Omental fat pad (tissue), 4 donors: ENCODE results near the gene GRIA1. TPM values are rescaled to one million over a fixed set of nuclear protein-coding genes. Genes with fewer than 3 reads are reported as not detected.

Experiments used
- ATAC-seq: fragments of 150-250 bp; one replicate; pipeline ENCODE4 v1.9.1; 2016; ENCODE audit warnings: mild to moderate bottlenecking, moderate library complexity; ENCODE audit not compliant: low FRiP score
- DNase-seq: peaks from one replicate; pipeline ENCODE4 v3.0.0-alpha.2; 2019; ENCODE audit warnings: low spot score
- total RNA-seq, 4 donors: library from RNA; depleted of rRNA; stranded (reverse); fragments of >200 nt; gene quantifications; one replicate each; pipeline ENCODE4 v1.1.0, GENCODE V29; 2016
- TF ChIP-seq, protein P1 (sequence below), 3 donors: fragments of 450-650 bp; IDR thresholded peaks; one replicate each; pipeline ENCODE4 v1.5.1; 2016 to 2017; ENCODE audit warnings: antibody characterized with exemption in 3 of 3, mild to moderate bottlenecking in 3 of 3, moderate library complexity in 2 of 3

GRIA1 gene
- total RNA-seq, 4 donors from 2014 or later = 1.7 to 9.6 (median 5.0) TPM; not detected in 1

DNA sequence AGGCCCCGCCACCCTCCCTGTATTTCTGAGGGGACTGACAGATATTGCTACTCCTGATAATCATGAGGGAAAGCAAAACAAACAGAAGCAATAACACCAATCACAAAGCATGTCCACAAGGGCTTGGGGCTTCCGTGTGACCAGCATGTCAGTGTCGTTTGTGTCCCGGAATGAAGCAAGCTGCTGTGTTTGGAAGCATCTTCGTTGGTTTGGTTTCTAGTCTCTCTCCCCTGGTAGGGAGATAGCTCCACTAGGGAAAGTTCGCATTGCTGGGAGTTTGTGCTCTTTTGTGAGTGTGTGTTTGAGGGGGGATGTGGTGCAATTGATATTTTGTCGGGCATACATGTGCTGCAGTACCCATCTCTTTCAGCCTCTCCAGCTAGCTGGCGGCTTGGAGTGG lies 1.4 kb downstream of the GRIA1 start:
- DNase-seq = no peak
- no peak for ATAC-seq
- TF ChIP-seq, protein P1, sequence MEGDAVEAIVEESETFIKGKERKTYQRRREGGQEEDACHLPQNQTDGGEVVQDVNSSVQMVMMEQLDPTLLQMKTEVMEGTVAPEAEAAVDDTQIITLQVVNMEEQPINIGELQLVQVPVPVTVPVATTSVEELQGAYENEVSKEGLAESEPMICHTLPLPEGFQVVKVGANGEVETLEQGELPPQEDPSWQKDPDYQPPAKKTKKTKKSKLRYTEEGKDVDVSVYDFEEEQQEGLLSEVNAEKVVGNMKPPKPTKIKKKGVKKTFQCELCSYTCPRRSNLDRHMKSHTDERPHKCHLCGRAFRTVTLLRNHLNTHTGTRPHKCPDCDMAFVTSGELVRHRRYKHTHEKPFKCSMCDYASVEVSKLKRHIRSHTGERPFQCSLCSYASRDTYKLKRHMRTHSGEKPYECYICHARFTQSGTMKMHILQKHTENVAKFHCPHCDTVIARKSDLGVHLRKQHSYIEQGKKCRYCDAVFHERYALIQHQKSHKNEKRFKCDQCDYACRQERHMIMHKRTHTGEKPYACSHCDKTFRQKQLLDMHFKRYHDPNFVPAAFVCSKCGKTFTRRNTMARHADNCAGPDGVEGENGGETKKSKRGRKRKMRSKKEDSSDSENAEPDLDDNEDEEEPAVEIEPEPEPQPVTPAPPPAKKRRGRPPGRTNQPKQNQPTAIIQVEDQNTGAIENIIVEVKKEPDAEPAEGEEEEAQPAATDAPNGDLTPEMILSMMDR (IDR thresholded peaks at IDR 0.05) = no peak

DNA sequence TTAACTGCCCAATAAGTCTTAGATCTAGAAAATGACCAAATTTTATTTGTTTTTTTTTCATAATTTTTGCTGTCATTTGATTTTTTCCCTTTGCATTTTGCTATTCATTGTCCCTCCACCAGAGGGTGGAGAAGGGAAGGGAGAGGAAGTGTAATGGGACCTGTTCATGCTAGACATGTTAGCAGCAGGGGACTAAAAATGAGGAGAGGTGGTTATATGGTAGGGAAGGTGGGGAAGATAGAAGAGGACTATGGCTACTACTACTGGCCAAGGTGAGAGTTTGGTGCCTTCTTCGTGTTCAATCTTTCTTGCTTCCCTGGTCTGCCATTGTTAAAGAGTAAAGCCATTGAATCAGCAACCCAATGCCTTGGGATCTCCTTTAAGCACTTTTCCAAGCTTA lies 6.4 kb downstream of the GRIA1 start:
- ATAC-seq (no peak), DNase-seq (no peak)
- TF ChIP-seq, protein P1 (IDR thresholded peaks at IDR 0.05) = no peak

DNA sequence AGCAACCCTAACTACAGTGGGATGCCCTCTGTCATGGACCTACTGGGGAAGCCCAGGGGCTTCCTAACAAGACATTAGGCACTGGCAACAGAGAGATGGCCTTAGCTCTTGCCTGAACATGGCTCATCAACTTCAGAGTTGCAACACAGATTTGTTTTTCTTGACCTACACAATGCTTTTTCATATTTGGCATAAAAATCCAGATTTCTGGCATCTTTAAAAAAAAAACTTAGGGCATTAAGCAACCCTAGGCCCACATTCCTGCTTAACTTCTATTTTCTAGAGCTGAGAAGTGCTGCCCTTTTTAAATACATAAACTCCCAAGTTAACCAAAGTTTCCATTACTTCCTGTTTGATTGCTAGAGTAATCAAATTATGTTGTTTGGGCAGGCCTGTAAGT lies 8.0 kb downstream of the GRIA1 start:
- TF ChIP-seq, protein P1 (IDR thresholded peaks at IDR 0.05) = no peak
- ATAC-seq = peak; percentile 31

DNA sequence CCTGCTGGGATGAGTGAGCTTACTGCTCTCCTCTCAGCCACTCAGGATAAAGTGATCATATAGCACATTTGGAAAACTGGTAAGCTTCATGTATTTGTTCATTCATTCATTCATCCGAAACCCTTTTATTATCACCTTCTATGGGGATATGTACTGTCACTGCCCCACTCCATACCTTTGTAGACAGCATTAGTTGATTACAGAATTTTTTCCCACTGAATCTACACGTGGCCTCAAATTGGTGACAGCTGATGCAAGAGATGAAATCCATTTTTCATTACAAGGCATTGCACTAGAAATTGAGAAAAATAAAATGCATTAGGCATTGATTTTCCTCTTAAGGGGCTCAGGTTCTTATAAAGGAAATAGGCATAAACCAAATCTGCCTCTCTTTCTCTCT lies 9.7 kb downstream of the GRIA1 start:
- TF ChIP-seq, protein P1 (IDR thresholded peaks at IDR 0.05) = no peak
- ATAC-seq (no peak), DNase-seq (no peak)

More for the DNA sequence above, 8.0 kb downstream of the GRIA1 start:
- no peak for DNase-seq

DNA sequence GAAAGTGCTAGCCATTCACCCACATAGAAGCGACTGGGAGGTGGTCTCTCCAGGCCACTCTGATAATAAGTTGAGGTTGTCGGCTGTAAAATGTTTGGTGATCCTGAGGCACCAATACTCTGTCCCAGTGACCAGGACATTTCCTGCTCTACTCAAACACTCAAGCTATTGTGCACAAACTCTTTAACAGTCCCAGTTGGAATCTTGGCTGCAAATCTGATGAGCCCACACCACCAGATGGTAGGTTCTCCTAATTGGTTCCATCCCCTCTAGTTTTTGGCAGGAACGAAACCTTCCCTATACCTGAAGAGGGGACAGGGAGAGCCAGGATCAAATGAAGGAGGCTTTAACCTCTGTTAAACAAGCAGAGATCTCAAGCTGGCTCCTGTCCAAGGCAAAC lies 14.3 kb downstream of the GRIA1 start:
- TF ChIP-seq, protein P1 (IDR thresholded peaks at IDR 0.05) = no peak
- no peak for DNase-seq
- ATAC-seq = no peak

DNA sequence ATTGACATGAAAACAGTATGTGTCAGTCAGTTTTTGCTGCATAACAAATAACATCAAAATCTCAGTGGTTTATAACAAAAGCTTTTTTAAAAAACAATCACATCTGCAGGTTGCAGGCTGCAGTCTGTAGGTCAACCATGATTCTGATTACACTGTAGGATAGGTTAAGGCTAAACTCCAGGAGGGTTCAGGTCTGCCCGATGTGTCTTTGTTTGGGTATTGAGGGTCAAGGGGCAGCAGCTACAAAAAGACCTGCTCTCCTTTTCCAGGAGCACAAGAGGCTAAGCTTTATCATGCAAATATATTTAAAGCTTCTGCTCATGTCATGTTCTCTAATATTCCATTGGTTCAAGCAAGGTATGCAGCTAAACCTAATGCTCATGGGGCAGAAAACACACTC lies 18.2 kb downstream of the GRIA1 start:
- no peak for ATAC-seq
- no peak for DNase-seq
- TF ChIP-seq, protein P1 (IDR thresholded peaks at IDR 0.05) = no peak

DNA sequence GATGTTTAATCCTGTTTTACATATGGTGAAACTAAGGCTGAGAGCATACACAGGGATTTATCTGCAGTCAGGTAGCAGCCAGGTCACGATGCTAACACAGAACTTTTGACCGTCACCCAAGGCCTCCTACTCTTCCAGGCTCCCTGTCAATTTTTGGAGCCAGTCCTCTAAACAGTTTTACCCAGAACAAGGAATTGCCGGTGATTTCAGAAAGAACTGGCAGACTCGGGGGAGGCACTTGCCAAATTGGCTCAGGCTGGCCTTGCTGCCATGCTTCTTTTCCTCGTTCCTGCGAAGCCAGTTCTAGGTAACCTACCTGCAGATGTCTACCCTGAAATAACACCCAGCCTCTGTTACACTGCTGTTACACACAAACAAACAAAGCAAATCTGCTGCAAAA lies 21.2 kb downstream of the GRIA1 start:
- TF ChIP-seq, protein P1 (IDR thresholded peaks at IDR 0.05) = no peak
- ATAC-seq (no peak), DNase-seq (no peak)
